GM12865 (cell line): Measurements from ENCODE around the gene MPPED1.

Source experiments
- DNase-seq: peaks from one replicate; pipeline ENCODE4 v3.0.0; 2010; ENCODE audit warnings: low read depth
- H3K4me3 ChIP-seq: 2 replicates; pipeline ENCODE4 v1.5.1; 2011; ENCODE audit warnings: mild to moderate bottlenecking, low read depth, low read length, control low read depth
- CTCF ChIP-seq: IDR thresholded peaks from 2 replicates; pipeline ENCODE4 v1.5.1; 2011; ENCODE audit warnings: low read length, control low read depth, low read depth, inconsistent platforms; ENCODE audit not compliant: insufficient read depth; ENCODE audit errors: missing control alignments

Gene MPPED1

GRCh38 chr22:43393132-43393843 is 18.5 kb upstream of the MPPED1 start:
- H3K4me3 ChIP-seq: no peak overlapping the region
- DNase-seq: no peak
- TF ChIP-seq CTCF: no peak

- no peak for DNase-seq
- TF ChIP-seq CTCF: no peak
Measured at GRCh38 chr22:43393844-43394474, 17.9 kb upstream of the MPPED1 start.

GRCh38 chr22:43395086-43395695 is 16.6 kb upstream of the MPPED1 start:
- no peak for TF ChIP-seq CTCF
- no peak overlapping the region for H3K4me3 ChIP-seq
- DNase-seq: no peak

More at GRCh38 chr22:43393844-43394474, 17.9 kb upstream of the MPPED1 start:
- H3K4me3 ChIP-seq: no peak overlapping the region

GRCh38 chr22:43396321-43396933 is 15.4 kb upstream of the MPPED1 start:
- TF ChIP-seq CTCF: no peak
- no peak for DNase-seq
- H3K4me3 ChIP-seq: no peak overlapping the region

GRCh38 chr22:43396934-43397457 is 14.8 kb upstream of the MPPED1 start:
- no peak for TF ChIP-seq CTCF
- H3K4me3 ChIP-seq: no peak overlapping the region
- DNase-seq: no peak

GRCh38 chr22:43397766-43398165 is 14.0 kb upstream of the MPPED1 start:
- TF ChIP-seq CTCF: no peak
- H3K4me3 ChIP-seq: no peak overlapping the region
- no peak for DNase-seq
